SK-MEL-5 (cell line): ENCODE results near the gene SFMBT2. TPM values are rescaled to one million over a fixed set of nuclear protein-coding genes. Genes with fewer than 3 reads are reported as not detected.

Experiments
- DNase-seq: peaks from one replicate; pipeline ENCODE4 v3.0.0-alpha.2; 2016; ENCODE audit warnings: low read depth, low spot score
- in situ Hi-C: cut with HindIII; loops from 2 replicates; pipeline ENCODE4 v1.10.0; 2016; ENCODE audit warnings: low sequenced_read_pairs, high pct_unique_total_duplicates, low pct_unique_long_range_greater_than_20kb
- total RNA-seq: library from RNA; depleted of rRNA; stranded (reverse); fragments of >200 nt; shearing (Covaris generic); gene quantifications from 2 replicates; pipeline ENCODE4 v1.2.3, GENCODE V29; 2014

SFMBT2 gene
- total RNA-seq, 1 experiment from 2014 or later, result 2.2 TPM

GRCh38 chr10:7173948-7174347, 236.9 kb downstream of the SFMBT2 start:
- in situ Hi-C loops, result no loop called here
- no peak for DNase-seq

GRCh38 chr10:7171825-7172224, 239.0 kb downstream of the SFMBT2 start:
- in situ Hi-C loops, result no loop called here
- DNase-seq, result no peak

- in situ Hi-C loops, result no loop called here
- no peak for DNase-seq
Observed at GRCh38 chr10:7170626-7171322, 240.1 kb downstream of the SFMBT2 start.

GRCh38 chr10:7168414-7168813, 242.4 kb downstream of the SFMBT2 start:
- no peak for DNase-seq
- in situ Hi-C loops, result no loop called here

- DNase-seq, result no peak
- in situ Hi-C loops, result no loop called here
Observed at GRCh38 chr10:7165500-7166177, 245.2 kb downstream of the SFMBT2 start.

- no peak for DNase-seq
- in situ Hi-C loops, result no loop called here
Observed at GRCh38 chr10:7164955-7165354, 245.9 kb downstream of the SFMBT2 start.

- in situ Hi-C loops, result no loop called here
- DNase-seq, result no peak
Observed at GRCh38 chr10:7162331-7162730, 248.5 kb downstream of the SFMBT2 start.

GRCh38 chr10:7161484-7162250, 249.2 kb downstream of the SFMBT2 start:
- in situ Hi-C loops, result no loop called here
- no peak for DNase-seq

GRCh38 chr10:7159928-7160327, 250.9 kb downstream of the SFMBT2 start:
- no peak for DNase-seq
- in situ Hi-C loops, result no loop called here

GRCh38 chr10:7159517-7159916, 251.3 kb downstream of the SFMBT2 start:
- no peak for DNase-seq
- in situ Hi-C loops, result no loop called here

GRCh38 chr10:7157091-7157490, 253.7 kb downstream of the SFMBT2 start:
- in situ Hi-C loops, result no loop called here
- no peak for DNase-seq

GRCh38 chr10:7153750-7154149, 257.1 kb downstream of the SFMBT2 start:
- DNase-seq, result no peak
- in situ Hi-C loops, result no loop called here

GRCh38 chr10:7152982-7153381, 257.9 kb downstream of the SFMBT2 start:
- DNase-seq, result peak; percentile 5
- in situ Hi-C loops, result no loop called here

- in situ Hi-C loops, result no loop called here
Observed at GRCh38 chr10:7152341-7152740, 258.5 kb downstream of the SFMBT2 start.

GRCh38 chr10:7151538-7151937, 259.3 kb downstream of the SFMBT2 start:
- in situ Hi-C loops, result no loop called here
- DNase-seq, result no peak

More at GRCh38 chr10:7152341-7152740, 258.5 kb downstream of the SFMBT2 start:
- no peak for DNase-seq

GRCh38 chr10:7150349-7150748, 260.5 kb downstream of the SFMBT2 start:
- in situ Hi-C loops, result no loop called here
- DNase-seq, result no peak

- in situ Hi-C loops, result no loop called here
- DNase-seq, result no peak
Observed at GRCh38 chr10:7146189-7146588, 264.6 kb downstream of the SFMBT2 start.

GRCh38 chr10:7136016-7136415, 274.8 kb downstream of the SFMBT2 start:
- in situ Hi-C loops, result no loop called here
- no peak for DNase-seq

- in situ Hi-C loops, result no loop called here
Observed at GRCh38 chr10:7135188-7135587, 275.6 kb downstream of the SFMBT2 start.

More at GRCh38 chr10:7135188-7135587, 275.6 kb downstream of the SFMBT2 start:
- DNase-seq, result no peak
